Body of pancreas (tissue), 4 donors: ENCODE results near the gene PPP2R5C.

ENCODE experiments used
- CTCF ChIP-seq, 7 experiments: fragments of 450-650 bp in 4 of 7; fragments of 200-600 bp in 3 of 7; sonication (generic) in 3 of 7; IDR thresholded peaks; one replicate each; pipeline ENCODE4 v1.5.1; 2016 to 2019; ENCODE audit warnings: antibody characterized with exemption in 7 of 7
- POLR2A ChIP-seq, 3 donors: fragments of 450-650 bp; IDR thresholded peaks; one replicate each; pipeline ENCODE4 v1.6.1; 2016; ENCODE audit warnings: antibody characterized with exemption in 3 of 3, mild to moderate bottlenecking in 2 of 3

- no peak for TF ChIP-seq CTCF (IDR thresholded peaks at IDR 0.05)
- TF ChIP-seq POLR2A (IDR thresholded peaks at IDR 0.05): no peak
These were observed 194.8 kb downstream of the PPP2R5C start for GRCh38 chr14:101956179-101956885.
